Transverse colon (tissue), 4 donors: ENCODE data around the gene DYNC1LI2. TPM values are rescaled to one million over a fixed set of nuclear protein-coding genes. Genes with fewer than 3 reads are reported as not detected.

Experiments
- DNase-seq: peaks from one replicate; pipeline ENCODE4 v3.0.0-alpha.2; 2019
- H3K27ac ChIP-seq, 4 donors: fragments of 200-600 bp; sonication (generic); 2 replicates each; pipeline ENCODE4 v1.5.1; 2016 to 2018; ENCODE audit warnings: inconsistent platforms in 4 of 4
- H3K27me3 ChIP-seq: fragments of 200-600 bp; sonication (generic); 2 replicates; pipeline ENCODE4 v1.5.1; 2017; ENCODE audit warnings: inconsistent platforms
- H3K36me3 ChIP-seq, 4 donors: fragments of 200-600 bp; sonication (generic); 2 replicates each; pipeline ENCODE4 v1.5.1; 2017 to 2019; ENCODE audit warnings: inconsistent platforms in 4 of 4
- H3K4me1 ChIP-seq, 4 donors: fragments of 200-600 bp; sonication (generic); 2 replicates each; pipeline ENCODE4 v1.5.1; 2017 to 2020; ENCODE audit warnings: inconsistent platforms in 4 of 4
- H3K4me3 ChIP-seq, 4 donors: fragments of 200-600 bp; sonication (generic); 1 replicate in 1 of 4; 2 replicates in 3 of 4; pipeline versions ENCODE4 v1.5.1 to v1.6.1; 2017 to 2019; ENCODE audit warnings: inconsistent platforms in 4 of 4
- H3K9me3 ChIP-seq, 2 donors: fragments of 200-600 bp; sonication (generic); 2 replicates each; pipeline ENCODE4 v1.5.1; 2017 to 2019; ENCODE audit warnings: inconsistent platforms in 2 of 2
- EP300 ChIP-seq: sonication (generic); formaldehyde crosslinking; IDR thresholded peaks from one replicate; pipeline ENCODE4 v1.6.1; 2017; ENCODE audit warnings: antibody characterized with exemption, low read depth
- POLR2A ChIP-seq: fragments of 450-650 bp; IDR thresholded peaks from one replicate; pipeline ENCODE4 v1.6.1; 2016; ENCODE audit warnings: antibody characterized with exemption, mild to moderate bottlenecking, moderate library complexity
- POLR2AphosphoS5 ChIP-seq, 3 donors: sonication (generic); formaldehyde crosslinking; IDR thresholded peaks; one replicate each; pipeline ENCODE4 v1.6.1; 2016; ENCODE audit warnings: antibody characterized with exemption in 3 of 3
- WGBS, 2 donors: methylation state at CpG; one replicate each; pipeline ENCODE4 v1.1.5; 2018; ENCODE audit warnings: low coverage in 1 of 2; 5-methylcytosine and 5-hydroxymethylcytosine counted together
- in situ Hi-C, 4 donors: fragments of 200-750 bp; cut with MboI; loops; one replicate each; pipeline versions ENCODE4 v1.15.0 to v1.15.1; 2017; ENCODE audit warnings: low sequenced_read_pairs in 3 of 4, low pct_ligation_motif_present in 1 of 4, low pct_unique_long_range_greater_than_20kb in 1 of 4
- intact Hi-C: fragments of 100-400 bp; cut with DNase I; formaldehyde crosslinking; loops from one replicate; pipeline ENCODE4 v1.15.1; 2023; ENCODE audit warnings: low total_unique reads
- total RNA-seq, 4 donors: library from RNA; depleted of rRNA; stranded (reverse); fragments of >200 nt; gene quantifications; one replicate each; pipeline ENCODE4 v1.1.0, GENCODE V29; 2016
- TF ChIP-seq, protein P1 (sequence below), 5 experiments: fragments of 200-600 bp in 3 of 5; fragments of 450-650 bp in 2 of 5; sonication (generic) in 3 of 5; IDR thresholded peaks; 1 replicate in 2 of 5; 2 replicates in 3 of 5; pipeline ENCODE4 v1.5.1; 2016 to 2017; ENCODE audit warnings: antibody characterized with exemption in 5 of 5, inconsistent platforms in 3 of 5, mild to moderate bottlenecking in 2 of 5, moderate library complexity in 1 of 5

DYNC1LI2 gene
- total RNA-seq, 4 donors from 2014 or later: 199 to 393 (median 284) TPM

GRCh38 chr16:66719246-66719645 is 32.2 kb downstream of the DYNC1LI2 start:
- peaks cover under 1 to 15% (median 4%) of the 10 kb centered on the region in 4 donors for H3K4me1 ChIP-seq
- intact Hi-C loops (no loop called here), in situ Hi-C loops (no loop called here)
- no peaks in the 10 kb centered on the region for H3K27me3 ChIP-seq
- WGBS, 2 donors: 95 to 100% methylated on average over 2 to 4 of the region's 4 CpGs
- H3K27ac ChIP-seq: no peak overlapping the region
- peaks cover 0 to 30% (median 10%) of the 10 kb centered on the region in 4 donors for H3K36me3 ChIP-seq
- no peaks in the 10 kb centered on the region for H3K9me3 ChIP-seq
- no peak for TF ChIP-seq POLR2AphosphoS5 (IDR thresholded peaks at IDR 0.05)
- TF ChIP-seq, protein P1, sequence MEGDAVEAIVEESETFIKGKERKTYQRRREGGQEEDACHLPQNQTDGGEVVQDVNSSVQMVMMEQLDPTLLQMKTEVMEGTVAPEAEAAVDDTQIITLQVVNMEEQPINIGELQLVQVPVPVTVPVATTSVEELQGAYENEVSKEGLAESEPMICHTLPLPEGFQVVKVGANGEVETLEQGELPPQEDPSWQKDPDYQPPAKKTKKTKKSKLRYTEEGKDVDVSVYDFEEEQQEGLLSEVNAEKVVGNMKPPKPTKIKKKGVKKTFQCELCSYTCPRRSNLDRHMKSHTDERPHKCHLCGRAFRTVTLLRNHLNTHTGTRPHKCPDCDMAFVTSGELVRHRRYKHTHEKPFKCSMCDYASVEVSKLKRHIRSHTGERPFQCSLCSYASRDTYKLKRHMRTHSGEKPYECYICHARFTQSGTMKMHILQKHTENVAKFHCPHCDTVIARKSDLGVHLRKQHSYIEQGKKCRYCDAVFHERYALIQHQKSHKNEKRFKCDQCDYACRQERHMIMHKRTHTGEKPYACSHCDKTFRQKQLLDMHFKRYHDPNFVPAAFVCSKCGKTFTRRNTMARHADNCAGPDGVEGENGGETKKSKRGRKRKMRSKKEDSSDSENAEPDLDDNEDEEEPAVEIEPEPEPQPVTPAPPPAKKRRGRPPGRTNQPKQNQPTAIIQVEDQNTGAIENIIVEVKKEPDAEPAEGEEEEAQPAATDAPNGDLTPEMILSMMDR (IDR thresholded peaks at IDR 0.05): no peak
- no peak for TF ChIP-seq EP300
- TF ChIP-seq POLR2A: no peak
- no peak overlapping the region for H3K4me3 ChIP-seq
- no peak for DNase-seq

GRCh38 chr16:66717776-66718175 is 33.6 kb downstream of the DYNC1LI2 start:
- Histone ChIP-seq H3K36me3 (peaks cover 0 to 16% (median 3%) of the 10 kb centered on the region in 4 donors), H3K4me1 (peaks cover 3 to 19% (median 7%) of the 10 kb centered on the region in 4 donors), H3K27me3 (no peaks in the 10 kb centered on the region), H3K4me3 (no peak overlapping the region), H3K9me3 (no peaks in the 10 kb centered on the region), H3K27ac (no peak overlapping the region)
- in situ Hi-C loops (no loop called here), intact Hi-C loops (no loop called here)
- 83% methylated on average over 4 of the region's 4 CpGs; no CpG with 5 or more reads in 1 of the 2 donors for WGBS, 2 donors
- TF ChIP-seq, protein P1 (IDR thresholded peaks at IDR 0.05): no peak
- TF ChIP-seq EP300 (no peak), POLR2A (no peak), POLR2AphosphoS5 (IDR thresholded peaks at IDR 0.05) (no peak)
- DNase-seq: no peak

DNA sequence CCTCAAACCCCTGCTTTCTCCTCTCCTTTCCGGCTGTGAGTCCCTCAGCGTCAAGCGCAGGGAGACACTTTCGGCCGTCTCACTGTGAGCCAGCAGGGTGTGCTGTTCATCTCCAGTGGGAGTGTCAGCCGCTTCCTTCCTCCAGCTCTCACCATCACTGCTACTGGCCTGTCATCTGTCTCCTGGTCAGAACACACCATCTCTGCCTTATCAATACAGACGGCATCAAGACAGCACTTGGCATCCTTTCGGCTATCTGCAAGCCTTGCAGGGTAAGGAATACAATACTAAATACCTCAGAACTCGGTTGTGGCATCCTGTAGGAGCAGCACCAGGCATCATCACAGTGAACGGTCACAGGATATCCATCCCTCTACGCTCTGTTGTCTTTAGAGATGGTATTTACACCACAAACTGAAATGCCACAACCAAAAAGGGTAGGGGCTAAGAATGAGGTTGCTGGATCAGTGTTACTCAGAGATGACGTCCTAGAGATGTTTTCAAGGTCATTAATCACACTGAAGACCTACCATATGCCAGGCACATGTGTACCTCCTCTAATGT is 34.2 kb downstream of the DYNC1LI2 start:
- peak; percentile 47 for DNase-seq
- TF ChIP-seq POLR2AphosphoS5 (IDR thresholded peaks at IDR 0.05) (peak in 1 of 3 donors; percentile 46), EP300 (no peak), POLR2A (no peak)
- TF ChIP-seq, protein P1 (IDR thresholded peaks at IDR 0.05): peak; percentile 30 to 67 (median 58)
- Histone ChIP-seq H3K27me3 (no peaks in the 10 kb centered on the region), H3K4me3 (no peak overlapping the region), H3K4me1 (peaks cover 3 to 19% (median 7%) of the 10 kb centered on the region in 4 donors), H3K27ac (no peak overlapping the region), H3K36me3 (peaks cover 0 to 10% (median under 1%) of the 10 kb centered on the region in 4 donors), H3K9me3 (no peaks in the 10 kb centered on the region)
- in situ Hi-C loops: no loop called here
- intact Hi-C loops: no loop called here
- 49 to 62% methylated on average over 5 to 12 of the region's 12 CpGs for WGBS, 2 donors

- TF ChIP-seq POLR2AphosphoS5 (IDR thresholded peaks at IDR 0.05) (peak in 2 of 3 donors; percentile 7 to 16), POLR2A (no peak)
- WGBS, 2 donors: 31 to 34% methylated on average over 2 to 6 of the region's 6 CpGs
- no peaks in the 10 kb centered on the region for H3K9me3 ChIP-seq
- DNase-seq: peak; percentile 22
- no peak overlapping the region for H3K4me3 ChIP-seq
- H3K27me3 ChIP-seq: no peaks in the 10 kb centered on the region
- in situ Hi-C loops: no loop called here
- intact Hi-C loops: no loop called here
- peak overlapping the region; percentile 59 to 72 (median 68) for H3K27ac ChIP-seq
- peaks cover 3 to 19% (median 7%) of the 10 kb centered on the region in 4 donors for H3K4me1 ChIP-seq
- H3K36me3 ChIP-seq: no peaks in the 10 kb centered on the region
These were observed 36.6 kb downstream of the DYNC1LI2 start for GRCh38 chr16:66714654-66715307.
